OCI-LY7 (cell line): ENCODE results near the gene DOK4.

ENCODE experiments used
- CTCF ChIP-seq: fragments of 200-600 bp; sonication (generic); conservative IDR thresholded peaks from 2 replicates; pipeline ENCODE4 v1.5.1; 2014; ENCODE audit warnings: mild to moderate bottlenecking, antibody characterized with exemption, low read length, moderate library complexity, mixed read lengths
- EZH2phosphoT487 ChIP-seq: fragments of 200-600 bp; sonication (generic); IDR thresholded peaks from 2 replicates; pipeline ENCODE4 v1.6.1; 2018; ENCODE audit warnings: low read depth, borderline replicate concordance, mild to moderate bottlenecking, mixed run types, antibody characterized with exemption, low read length, moderate library complexity, mixed read lengths

GRCh38 chr16:57509231-57509923, 23.1 kb upstream of the DOK4 start:
- no peak for TF ChIP-seq CTCF
- no peak for TF ChIP-seq EZH2phosphoT487
